Stimulated activated CD4-positive, alpha-beta T cell treated with anti-CD3 and anti-CD28 coated beads, Interleukin-4, amount 100 ng/mL, for 24 hours (primary cell): ENCODE measurements around the gene SH3BP4.

Experiments
- DNase-seq: peaks from one replicate; pipeline ENCODE4 v3.0.0-alpha.2; 2020

Gene SH3BP4

DNA sequence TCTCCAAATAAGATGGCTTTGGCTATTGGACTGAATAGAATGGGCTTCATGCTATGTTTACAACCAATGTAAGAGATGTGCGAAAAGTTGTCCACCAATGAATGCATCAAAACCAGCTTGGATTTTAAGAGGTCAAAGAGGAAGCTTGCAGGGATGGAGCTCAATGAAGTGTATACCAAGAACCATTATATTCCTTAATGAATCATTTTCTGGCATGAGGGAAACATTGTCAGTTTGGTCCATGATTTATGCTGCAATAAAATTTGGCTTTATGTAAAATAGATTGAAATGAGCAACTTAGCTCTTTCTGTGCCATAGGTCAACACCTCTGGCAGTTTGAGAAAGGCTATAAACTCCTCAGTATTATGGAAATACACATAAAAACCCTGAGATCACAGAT lies 107.3 kb downstream of the SH3BP4 start:
- DNase-seq: no peak

GRCh38 chr2:235061656-235062055 lies 109.8 kb downstream of the SH3BP4 start:
- DNase-seq: no peak

DNA sequence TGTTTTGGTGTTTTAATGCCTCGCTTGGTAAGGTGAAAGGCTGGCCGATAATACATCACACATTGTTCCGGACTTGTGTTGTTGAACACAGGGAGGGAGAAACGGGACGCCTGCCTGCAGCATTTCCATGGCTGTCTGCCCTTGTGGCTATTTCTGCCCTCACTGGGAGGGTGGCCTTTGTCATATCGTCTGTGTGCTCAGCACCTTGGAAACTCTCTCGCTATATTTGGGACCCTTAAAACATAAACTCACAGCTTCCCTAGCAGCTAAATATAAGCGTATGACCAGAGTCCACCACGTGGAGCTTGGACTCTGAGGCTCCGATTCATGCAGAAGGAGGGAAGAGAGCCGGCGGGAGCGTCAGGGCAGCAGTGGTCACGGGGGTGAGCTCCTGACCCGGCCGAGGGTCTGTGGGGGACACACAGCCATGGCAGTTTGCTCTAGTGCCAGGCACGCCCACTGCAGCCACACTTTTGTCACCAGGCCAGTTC lies 111.7 kb downstream of the SH3BP4 start:
- DNase-seq: no peak

GRCh38 chr2:235064976-235065375 lies 113.2 kb downstream of the SH3BP4 start:
- DNase-seq: no peak

DNA sequence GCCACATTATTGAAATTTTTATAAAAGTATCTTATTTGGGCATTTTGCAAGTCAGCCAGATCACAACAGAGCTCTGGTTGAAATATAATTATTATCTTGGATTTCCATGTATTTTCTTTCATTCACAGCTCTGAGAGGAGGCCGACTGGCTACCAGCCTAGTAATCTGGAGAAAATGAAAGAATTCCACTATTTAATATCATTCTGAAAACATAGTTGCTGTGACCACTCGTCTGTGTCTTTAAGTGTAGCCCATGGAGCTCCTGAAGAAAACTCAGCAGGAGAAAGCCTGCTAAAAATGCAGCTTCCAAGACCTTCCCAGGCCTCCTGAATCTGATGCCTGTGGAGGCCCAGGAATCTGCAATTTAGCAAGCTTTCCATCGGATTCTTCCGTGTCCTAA lies 114.7 kb downstream of the SH3BP4 start:
- no peak for DNase-seq

DNA sequence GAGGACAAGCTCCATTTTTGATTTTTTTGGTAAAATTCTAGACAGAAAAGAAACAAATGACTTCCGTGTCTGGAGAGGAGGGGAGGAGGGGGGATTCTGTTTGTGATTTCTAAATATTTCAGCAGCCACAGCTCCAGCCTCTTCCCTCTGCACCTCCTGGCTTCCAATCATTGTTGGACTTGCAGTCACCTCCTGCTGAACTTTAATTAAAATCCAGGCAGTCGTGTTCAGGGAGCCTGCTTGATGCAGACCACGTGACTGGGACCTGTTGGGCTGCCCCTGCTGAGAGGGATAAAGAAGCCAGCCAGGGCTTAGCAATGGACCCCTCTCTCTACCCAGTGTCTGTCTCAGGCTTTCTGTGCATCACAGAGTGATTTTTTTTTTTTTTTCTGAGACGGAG lies 115.1 kb downstream of the SH3BP4 start:
- no peak for DNase-seq

- DNase-seq: no peak
Observed at GRCh38 chr2:235068701-235069100, 116.9 kb downstream of the SH3BP4 start.

DNA sequence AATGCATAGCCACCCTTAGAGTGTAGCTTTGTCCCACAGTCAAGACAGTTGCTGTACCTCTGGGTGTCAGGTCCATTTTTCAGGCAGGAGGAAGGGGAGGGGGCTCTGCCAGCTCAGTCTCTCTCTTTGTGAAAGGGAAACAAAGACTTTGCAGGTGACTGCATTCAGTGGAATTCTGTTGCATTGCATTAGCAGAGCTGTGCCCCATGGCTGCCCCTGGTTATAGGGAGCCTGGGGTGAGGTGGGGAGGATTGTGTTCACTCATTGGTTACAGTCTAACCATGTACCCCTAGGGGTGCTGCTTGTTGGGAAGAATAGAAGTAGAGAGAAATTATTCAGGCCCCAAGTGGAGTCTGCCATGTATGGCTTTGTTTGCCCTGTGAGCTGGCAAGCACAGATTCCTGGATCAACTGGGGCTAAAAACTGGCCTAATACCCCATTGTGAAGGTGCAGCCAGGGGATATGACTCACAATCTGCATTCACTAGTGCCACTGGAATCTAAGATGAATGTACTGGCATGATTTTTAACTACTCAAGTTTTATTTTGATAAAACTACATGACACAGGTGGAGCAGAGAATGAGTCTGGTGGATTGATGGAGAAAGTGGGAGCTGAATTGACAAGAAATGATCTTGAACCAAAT lies 118.4 kb downstream of the SH3BP4 start:
- no peak for DNase-seq

GRCh38 chr2:235073868-235074413 lies 122.1 kb downstream of the SH3BP4 start:
- DNase-seq: no peak

DNA sequence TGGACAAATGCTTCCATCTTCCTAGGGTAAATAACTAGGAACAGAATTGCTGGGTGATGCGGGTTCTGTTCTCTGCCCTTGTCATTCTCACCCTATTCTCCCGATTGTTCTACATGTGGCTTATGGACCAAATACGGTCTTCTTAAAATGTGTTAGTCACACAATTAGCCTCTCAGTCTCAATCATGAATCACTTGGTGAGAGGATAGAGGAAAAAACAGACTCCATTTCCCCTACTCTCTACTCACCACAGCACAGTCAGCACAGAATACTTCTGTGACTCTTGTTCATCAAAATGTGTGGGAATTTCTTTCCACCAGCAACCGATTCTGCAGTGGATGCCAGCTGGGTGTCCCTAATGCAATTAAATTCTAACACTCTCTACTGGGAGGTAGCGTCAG lies 125.2 kb downstream of the SH3BP4 start:
- DNase-seq: no peak

DNA sequence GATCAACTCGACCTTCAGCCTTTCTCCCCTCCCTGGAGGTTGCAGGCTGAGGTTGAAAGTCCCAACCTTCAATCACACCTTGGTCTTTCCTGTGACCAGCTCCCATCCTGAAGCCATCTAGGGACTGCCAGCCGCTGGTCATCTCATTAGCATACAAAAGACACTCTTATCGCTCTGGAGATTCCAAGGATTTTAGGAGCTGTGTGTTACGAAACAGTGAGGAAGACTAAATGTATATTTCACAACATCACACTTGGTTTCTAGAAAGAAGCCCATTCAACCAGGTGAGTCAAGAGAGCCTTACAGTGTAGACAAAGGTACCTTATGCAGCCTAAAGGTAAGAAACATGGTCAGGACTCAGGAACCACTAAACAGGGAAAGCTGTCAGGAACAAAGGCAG lies 126.4 kb downstream of the SH3BP4 start:
- DNase-seq: no peak

- no peak for DNase-seq
Observed at GRCh38 chr2:235078914-235079472, 127.2 kb downstream of the SH3BP4 start.

GRCh38 chr2:235080101-235080500 lies 128.3 kb downstream of the SH3BP4 start:
- DNase-seq: no peak

DNA sequence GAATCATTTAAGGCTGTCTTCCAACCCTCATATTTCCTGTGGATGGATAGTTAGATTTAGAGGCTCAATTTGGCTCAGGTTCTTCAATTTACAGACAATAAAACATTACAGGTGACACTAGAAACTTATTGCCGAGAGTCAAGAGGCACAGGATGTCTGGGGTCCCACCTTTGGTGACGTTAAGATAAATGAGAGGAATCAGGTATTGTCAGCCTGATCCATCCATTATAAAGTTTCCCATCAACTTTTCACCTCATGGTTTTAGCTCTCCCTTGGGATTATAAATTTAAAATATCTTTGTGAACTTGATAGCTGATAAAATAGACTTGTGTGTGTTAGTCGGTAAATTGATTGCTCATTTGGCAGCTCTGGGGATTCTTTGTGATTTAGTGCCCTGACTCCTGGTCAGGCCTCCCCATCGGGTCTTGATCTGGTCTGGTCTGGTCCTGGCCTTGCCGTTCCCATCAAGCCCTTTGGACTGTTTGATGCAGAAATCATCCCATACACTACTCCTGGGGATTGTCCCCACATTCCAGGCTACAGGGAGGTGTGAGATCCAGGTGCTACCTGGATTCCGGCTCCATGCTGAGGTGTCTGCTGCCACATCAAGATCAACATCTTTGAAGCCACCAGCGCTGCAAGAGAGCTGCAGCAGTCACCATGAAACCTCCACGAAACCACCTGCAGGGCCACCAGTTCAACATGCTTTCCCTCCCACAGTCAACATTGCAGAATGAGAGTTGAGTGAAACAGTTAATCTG lies 130.9 kb downstream of the SH3BP4 start:
- DNase-seq: no peak

DNA sequence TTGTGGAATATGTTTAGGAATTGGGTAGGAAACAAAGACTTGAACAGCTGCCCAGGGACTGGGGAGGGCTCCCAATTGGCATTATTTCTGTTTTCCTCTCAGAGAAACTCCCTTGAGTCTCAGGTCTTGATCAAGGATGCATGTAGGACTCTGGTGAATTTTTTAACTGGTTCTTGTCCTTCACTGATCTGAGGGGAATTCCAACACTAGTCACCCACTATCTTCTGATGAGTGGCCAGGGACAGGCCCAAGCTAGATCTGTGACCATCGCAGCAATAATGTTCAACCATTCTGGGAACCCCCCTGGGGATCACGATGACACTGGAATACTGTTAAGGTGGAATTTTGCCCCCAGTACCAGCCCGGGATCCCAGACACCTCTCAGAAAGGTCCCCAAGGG lies 132.0 kb downstream of the SH3BP4 start:
- no peak for DNase-seq

- no peak for DNase-seq
Observed at GRCh38 chr2:235084424-235084823, 132.6 kb downstream of the SH3BP4 start.

GRCh38 chr2:235085476-235085875 lies 133.7 kb downstream of the SH3BP4 start:
- DNase-seq: no peak

DNA sequence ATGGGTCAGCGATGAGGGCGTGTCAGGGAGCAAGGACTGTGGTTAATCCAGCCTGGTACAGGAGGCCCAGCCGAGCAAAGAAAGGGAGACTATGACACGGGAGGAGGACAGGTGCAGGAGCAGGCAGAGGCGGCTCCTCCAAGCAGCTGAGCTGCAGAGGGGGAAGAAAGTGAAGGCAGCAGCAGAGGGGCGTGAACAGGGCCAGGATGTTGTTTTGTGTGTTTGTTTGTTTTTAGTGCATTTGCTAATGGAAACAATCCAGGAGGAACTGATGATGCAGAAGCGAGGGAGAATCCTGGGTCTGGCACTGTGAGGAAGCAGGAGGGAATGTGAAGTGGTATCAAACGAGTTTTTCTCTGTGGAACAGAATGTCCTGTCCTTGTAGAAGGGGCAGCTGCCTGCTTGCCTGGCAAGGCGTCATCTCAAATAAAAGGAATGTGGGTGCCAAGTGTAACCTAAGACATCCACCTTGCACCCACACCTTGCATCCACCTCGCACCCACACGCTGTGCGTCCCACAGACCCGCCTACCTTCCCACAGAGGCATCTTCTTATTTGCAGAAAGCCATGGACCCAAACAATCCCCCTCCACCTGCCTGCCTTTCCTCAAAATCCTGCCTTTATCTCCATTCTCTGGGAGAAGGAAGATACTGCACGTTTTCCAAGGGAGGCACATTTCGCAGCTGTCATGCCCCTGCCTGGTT lies 134.8 kb downstream of the SH3BP4 start:
- no peak for DNase-seq

GRCh38 chr2:235087832-235088495 lies 136.1 kb downstream of the SH3BP4 start:
- no peak for DNase-seq

DNA sequence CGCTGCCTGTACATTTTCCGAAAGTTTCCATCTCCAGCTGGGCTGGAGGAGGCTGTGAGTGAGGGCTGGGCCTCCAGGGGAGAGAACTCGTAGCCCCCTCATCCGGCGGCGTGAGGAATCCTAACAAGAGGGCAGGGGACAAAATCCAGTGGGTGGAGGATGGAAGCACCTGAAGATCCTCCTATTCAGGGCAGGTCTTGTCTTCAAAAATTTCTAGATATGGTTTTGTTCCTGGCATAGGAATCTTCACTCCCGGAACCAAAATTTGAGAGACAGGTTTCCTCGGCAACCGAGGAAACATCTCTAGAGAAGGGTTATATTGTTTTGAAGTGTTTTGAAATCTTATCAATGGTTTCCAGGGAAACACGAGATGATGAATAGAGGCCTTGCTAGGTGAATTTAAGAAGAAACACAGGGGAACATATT lies 136.7 kb downstream of the SH3BP4 start:
- no peak for DNase-seq

DNA sequence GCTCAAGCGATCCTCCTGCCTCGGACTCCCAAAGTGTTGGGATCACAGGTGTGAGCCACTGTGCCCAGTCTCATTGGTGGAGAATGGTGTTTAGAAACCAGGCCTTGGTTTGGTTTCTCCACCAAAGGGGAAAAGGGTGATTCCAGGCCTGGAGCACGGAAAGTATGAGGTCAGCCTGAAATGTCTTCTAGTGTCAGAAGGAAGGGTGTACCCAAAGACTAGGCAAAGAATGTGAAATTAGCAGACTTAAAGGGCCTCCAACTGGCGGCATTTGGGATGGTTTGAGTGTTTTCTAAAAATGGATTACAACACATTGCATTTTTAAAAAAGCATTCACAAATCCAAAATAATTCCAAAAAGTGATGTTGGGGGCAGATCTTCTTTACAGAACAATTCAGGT lies 139.6 kb downstream of the SH3BP4 start:
- no peak for DNase-seq

GRCh38 chr2:235091983-235092382 lies 140.2 kb downstream of the SH3BP4 start:
- DNase-seq: no peak
